Panc1 (cell line): ENCODE data around the gene LMBRD1.

Source experiments
- CTCF ChIP-seq: fragments of 450-650 bp; IDR thresholded peaks from 2 replicates; pipeline ENCODE4 v1.5.1; 2017; ENCODE audit warnings: mild to moderate bottlenecking
- REST ChIP-seq, 2 experiments: IDR thresholded peaks; 2 replicates each; pipeline ENCODE4 v1.6.1; 2011 to 2012; ENCODE audit warnings: low read depth in 2 of 2, control low read depth in 1 of 2, low read length in 1 of 2, mild to moderate bottlenecking in 1 of 2, moderate library complexity in 1 of 2; ENCODE audit not compliant: insufficient read depth in 1 of 2

DNA sequence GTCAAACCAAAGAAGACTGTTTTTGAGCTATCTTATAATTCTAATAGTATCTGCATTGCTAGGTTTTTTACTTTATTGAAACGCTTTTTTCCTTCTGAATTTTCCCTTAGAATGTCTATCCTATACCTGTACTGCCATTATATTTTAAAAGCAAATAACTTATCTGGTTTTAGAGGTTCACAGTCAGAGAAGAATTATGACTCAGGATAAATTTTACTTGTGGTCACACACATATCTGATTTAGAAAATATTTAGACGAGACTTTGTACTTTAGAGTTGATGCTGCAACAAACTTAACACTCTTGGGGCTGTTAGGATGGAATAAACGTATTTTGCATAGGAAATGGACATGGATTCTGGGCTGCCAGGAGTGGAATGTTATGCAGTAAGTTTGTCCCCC, 33.0 kb downstream of the LMBRD1 start:
- no peak for TF ChIP-seq CTCF
- no peak for TF ChIP-seq REST (IDR thresholded peaks at IDR 0.05; ENCODE audit: insufficient read depth in 1 of 2, low read depth in 2 of 2, low read length in 1 of 2)
